Peyer's patch (tissue), 4 donors: ENCODE data around the gene SRSF9. TPM values are rescaled to one million over a fixed set of nuclear protein-coding genes. Genes with fewer than 3 reads are reported as not detected.
"Not testable (repeated sequence)": the region's sequence is repeated elsewhere in the genome, so short reads cannot be mapped to it uniquely, and the experiment has no call there.

Source experiments
- DNase-seq, 3 donors: peaks; one replicate each; pipeline ENCODE4 v3.0.0-alpha.2; 2017 to 2019
- H3K27ac ChIP-seq, 4 donors: fragments of 200-600 bp; sonication (generic); one replicate each; pipeline ENCODE4 v1.5.1; 2016 to 2019
- H3K27me3 ChIP-seq, 2 donors: fragments of 200-600 bp; sonication (generic); one replicate each; pipeline ENCODE4 v1.5.1; 2019
- H3K36me3 ChIP-seq, 3 donors: fragments of 200-600 bp; sonication (generic); one replicate each; pipeline ENCODE4 v1.5.1; 2016 to 2019
- H3K4me1 ChIP-seq, 4 donors: fragments of 200-600 bp; sonication (generic); one replicate each; pipeline ENCODE4 v1.5.1; 2016 to 2019
- H3K4me3 ChIP-seq, 4 donors: fragments of 200-600 bp; sonication (generic); 1 replicate in 3 of 4; 2 replicates in 1 of 4; pipeline ENCODE4 v1.5.1; 2016 to 2019; ENCODE audit warnings: mild to moderate bottlenecking in 1 of 4
- H3K9me3 ChIP-seq, 4 donors: fragments of 200-600 bp; sonication (generic); one replicate each; pipeline ENCODE4 v1.5.1; 2016 to 2019; ENCODE audit warnings: mild to moderate bottlenecking in 1 of 4
- POLR2A ChIP-seq, 2 donors: fragments of 450-650 bp; IDR thresholded peaks; one replicate each; pipeline ENCODE4 v1.5.1; 2017; ENCODE audit warnings: antibody characterized with exemption in 2 of 2, mild to moderate bottlenecking in 2 of 2, moderate library complexity in 2 of 2
- total RNA-seq, 4 donors: library from RNA; depleted of rRNA; stranded (reverse); fragments of >200 nt; gene quantifications; one replicate each; pipeline ENCODE4 v1.1.0, GENCODE V29; 2016
- TF ChIP-seq, protein P1 (sequence below), 6 experiments: fragments of 450-650 bp in 4 of 6; fragments of 200-600 bp in 2 of 6; sonication (generic) in 1 of 6; IDR thresholded peaks; one replicate each; pipeline ENCODE4 v1.5.1; 2017 to 2019; ENCODE audit warnings: antibody characterized with exemption in 6 of 6, mild to moderate bottlenecking in 3 of 6, moderate library complexity in 1 of 6

SRSF9 gene
- total RNA-seq, 4 donors from 2014 or later: 59.9 to 144 (median 78.1) TPM

DNA sequence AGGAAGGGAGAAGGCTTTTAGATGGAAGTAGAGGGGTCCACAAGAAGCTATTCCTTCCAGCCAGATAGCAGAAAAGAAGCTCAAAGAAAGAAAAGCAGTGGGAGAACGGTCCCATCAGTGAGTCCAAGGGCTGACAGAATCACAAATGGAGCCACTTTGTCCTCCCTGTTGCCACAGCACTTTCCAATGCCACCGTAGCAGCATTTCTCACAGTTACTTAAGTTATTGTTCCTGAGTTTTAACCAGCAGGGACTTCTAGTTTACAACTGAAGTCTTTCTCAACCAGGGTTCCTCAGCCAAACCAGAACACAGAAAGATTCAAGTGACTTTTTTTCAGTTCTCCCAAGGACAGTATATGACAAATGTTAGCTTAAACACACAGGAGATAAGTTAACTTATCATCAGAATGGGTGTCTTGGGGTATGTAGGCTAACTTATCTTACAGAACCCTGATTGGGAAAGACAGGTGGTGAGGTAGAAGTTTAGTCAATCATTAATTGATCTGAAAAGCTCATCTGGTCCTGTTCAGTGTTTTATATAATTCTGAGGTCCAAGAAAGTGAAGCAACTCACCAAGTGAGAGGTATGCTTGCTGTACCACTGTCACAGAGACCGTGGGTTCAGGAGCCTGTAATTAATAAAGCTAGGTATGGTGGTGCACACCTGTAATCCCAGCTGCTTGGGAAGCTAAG lies 16.3 kb downstream of the SRSF9 start:
- DNase-seq: no peak
- Histone ChIP-seq H3K36me3 (peaks cover 0 to 44% (median 0%) of the 10 kb centered on the region in 3 donors), H3K27me3 (no peaks in the 10 kb centered on the region), H3K4me1 (no peaks in the 10 kb centered on the region), H3K4me3 (no peak overlapping the region), H3K9me3 (no peaks in the 10 kb centered on the region), H3K27ac (no peak overlapping the region)
- TF ChIP-seq POLR2A (IDR thresholded peaks at IDR 0.05): no peak
- TF ChIP-seq, protein P1, sequence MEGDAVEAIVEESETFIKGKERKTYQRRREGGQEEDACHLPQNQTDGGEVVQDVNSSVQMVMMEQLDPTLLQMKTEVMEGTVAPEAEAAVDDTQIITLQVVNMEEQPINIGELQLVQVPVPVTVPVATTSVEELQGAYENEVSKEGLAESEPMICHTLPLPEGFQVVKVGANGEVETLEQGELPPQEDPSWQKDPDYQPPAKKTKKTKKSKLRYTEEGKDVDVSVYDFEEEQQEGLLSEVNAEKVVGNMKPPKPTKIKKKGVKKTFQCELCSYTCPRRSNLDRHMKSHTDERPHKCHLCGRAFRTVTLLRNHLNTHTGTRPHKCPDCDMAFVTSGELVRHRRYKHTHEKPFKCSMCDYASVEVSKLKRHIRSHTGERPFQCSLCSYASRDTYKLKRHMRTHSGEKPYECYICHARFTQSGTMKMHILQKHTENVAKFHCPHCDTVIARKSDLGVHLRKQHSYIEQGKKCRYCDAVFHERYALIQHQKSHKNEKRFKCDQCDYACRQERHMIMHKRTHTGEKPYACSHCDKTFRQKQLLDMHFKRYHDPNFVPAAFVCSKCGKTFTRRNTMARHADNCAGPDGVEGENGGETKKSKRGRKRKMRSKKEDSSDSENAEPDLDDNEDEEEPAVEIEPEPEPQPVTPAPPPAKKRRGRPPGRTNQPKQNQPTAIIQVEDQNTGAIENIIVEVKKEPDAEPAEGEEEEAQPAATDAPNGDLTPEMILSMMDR (IDR thresholded peaks at IDR 0.05): no peak

DNA sequence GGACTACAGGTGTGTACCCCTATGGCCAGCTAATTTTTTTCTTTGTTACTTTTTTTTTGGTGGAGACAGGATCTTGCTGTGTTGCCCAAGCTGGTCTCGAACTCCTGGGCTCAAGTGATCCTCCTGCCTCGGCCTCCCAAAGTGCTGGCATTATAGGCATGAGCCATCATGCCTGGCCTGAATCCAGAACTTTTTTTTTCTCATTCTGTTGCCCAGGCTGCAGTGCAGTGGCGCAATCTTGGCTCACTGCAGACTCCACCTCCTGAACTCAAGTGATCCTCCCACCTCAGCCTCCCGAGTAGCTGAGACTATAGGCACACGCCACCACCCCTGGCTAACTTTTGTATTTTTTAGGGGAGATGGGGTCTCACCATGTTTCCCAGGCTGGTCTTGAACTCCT lies 17.0 kb downstream of the SRSF9 start:
- H3K4me1 ChIP-seq, H3K4me3 ChIP-seq, H3K27me3 ChIP-seq, H3K9me3 ChIP-seq, H3K27ac ChIP-seq, DNase-seq: not testable (repeated sequence)
- peaks cover 0 to 38% (median 0%) of the 10 kb centered on the region in 3 donors for H3K36me3 ChIP-seq

DNA sequence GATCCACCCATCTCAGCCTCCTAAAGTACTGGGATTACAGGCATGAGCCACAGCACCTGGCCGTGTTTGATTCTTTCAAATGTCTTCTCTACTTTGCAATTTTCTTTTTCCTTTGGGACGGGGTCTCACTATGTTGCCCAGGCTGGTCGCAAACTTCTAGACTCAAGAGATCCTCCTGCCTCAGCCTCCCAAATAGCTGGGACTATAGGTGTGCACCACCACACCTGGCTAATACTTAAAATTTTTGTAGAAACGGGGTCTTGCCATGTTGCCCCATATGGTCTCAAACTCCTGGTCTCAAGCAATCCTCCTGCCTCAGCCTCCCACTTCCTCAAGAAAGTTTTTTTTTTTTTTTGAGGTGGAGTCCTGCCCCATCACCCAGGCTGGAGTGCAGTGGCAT lies 21.6 kb downstream of the SRSF9 start:
- H3K4me1 ChIP-seq: peaks cover 0 to 20% (median 10%) of the 10 kb centered on the region in 4 donors
- H3K27me3 ChIP-seq: no peaks in the 10 kb centered on the region
- no peak overlapping the region for H3K4me3 ChIP-seq
- TF ChIP-seq, protein P1 (IDR thresholded peaks at IDR 0.05): no peak
- TF ChIP-seq POLR2A (IDR thresholded peaks at IDR 0.05): no peak
- H3K36me3 ChIP-seq: peaks cover 0 to 30% (median 0%) of the 10 kb centered on the region in 3 donors
- no peaks in the 10 kb centered on the region for H3K9me3 ChIP-seq
- H3K27ac ChIP-seq: no peak overlapping the region
- DNase-seq: no peak

DNA sequence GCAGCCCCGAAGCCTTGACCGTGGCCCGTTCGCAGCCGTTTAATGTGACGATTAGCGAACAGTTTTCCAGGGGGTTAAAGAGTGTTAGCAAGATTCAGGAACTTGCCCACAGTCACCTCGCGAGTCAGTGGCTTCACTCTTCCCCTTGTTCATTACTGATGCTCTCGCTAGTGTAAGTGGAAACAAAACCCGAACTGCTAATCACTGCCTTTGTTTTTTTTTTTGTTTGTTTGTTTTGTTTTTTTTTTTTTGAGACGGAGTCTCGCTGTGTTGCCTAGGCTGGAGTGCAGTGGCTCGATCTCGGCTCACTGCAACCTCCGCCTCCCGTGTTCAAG lies 22.7 kb downstream of the SRSF9 start:
- Histone ChIP-seq H3K36me3 (peaks cover 0 to 40% (median 0%) of the 10 kb centered on the region in 3 donors), H3K27ac (peak overlapping the region; percentile 87 to 91 (median 90)), H3K4me3 (peak overlapping the region; percentile 64 to 92 (median 89)), H3K4me1 (peaks cover 0 to 20% (median 10%) of the 10 kb centered on the region in 4 donors)
- H3K27me3 ChIP-seq, H3K9me3 ChIP-seq: not testable (repeated sequence)
- peak in 1 of 3 donors; percentile 18 for DNase-seq

DNA sequence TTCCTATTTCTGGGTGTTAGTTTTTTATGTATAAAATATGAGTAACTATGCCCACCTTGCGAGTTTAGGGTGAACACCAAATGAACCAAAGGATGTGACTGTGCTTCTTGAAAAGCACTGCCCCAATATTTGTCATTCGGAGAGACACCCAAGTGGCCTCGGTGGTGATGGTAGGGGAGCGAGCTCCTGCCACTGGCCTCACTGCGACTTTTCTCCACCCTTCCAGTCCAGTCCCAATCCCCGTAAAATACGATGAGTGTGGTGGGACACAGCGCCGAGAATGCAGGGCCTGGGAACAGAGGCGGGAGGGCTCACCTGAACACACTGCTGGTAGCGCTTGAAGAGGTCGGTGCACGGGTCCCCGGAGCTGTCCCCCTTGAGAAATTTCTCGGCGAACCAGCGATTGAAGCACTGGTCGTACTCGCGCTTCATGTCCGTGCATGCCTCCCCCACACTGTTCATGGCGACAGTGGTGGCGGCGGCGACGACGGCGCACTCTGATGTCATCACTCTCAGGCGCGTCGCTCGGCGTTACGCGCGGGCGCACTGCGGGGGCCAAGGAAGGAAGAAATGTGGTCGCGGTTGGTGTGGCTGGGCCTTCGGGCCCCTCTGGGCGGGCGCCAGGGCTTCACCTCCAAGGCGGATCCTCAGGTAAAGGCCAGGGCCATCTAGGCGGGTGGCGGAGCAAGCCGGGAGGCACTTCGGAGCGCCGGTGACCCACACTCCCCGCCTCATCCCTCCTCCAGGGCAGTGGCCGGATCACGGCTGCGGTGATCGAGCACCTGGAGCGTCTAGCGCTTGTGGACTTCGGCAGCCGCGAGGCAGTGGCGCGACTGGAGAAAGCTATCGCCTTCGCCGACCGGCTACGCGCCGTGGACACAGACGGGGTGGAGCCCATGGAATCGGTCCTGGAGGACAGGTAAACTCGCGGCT lies 23.4 kb downstream of the SRSF9 start, which contains the start of the genes GATC and TRIAP1:
GATC (plus strand) TSS at position 534 of the 933 bp plus-strand sequence; CDS start at position 571, 37 bp downstream.
TRIAP1 (minus strand) TSS at position 474 of the 933 bp plus-strand sequence; CDS start at position 462, 12 bp downstream.
- Histone ChIP-seq H3K4me3 (peak within 1 kb of the TSS; percentile 64 to 92 (median 89)), H3K9me3 (no peaks in the 10 kb centered on the region), H3K27ac (peak within 1 kb of the TSS; percentile 87 to 91 (median 90)), H3K36me3 (peaks cover 0 to 45% (median 0%) of the 10 kb centered on the region in 3 donors), H3K4me1 (peaks cover 0 to 20% (median 10%) of the 10 kb centered on the region in 4 donors), H3K27me3 (no peaks in the 10 kb centered on the region)
- peak; percentile 68 to 73 for TF ChIP-seq POLR2A (IDR thresholded peaks at IDR 0.05)
- TF ChIP-seq, protein P1 (IDR thresholded peaks at IDR 0.05): peak in 1 of 6 experiments; percentile 23
- DNase-seq: peak; percentile 79 to 93 (median 91)

DNA sequence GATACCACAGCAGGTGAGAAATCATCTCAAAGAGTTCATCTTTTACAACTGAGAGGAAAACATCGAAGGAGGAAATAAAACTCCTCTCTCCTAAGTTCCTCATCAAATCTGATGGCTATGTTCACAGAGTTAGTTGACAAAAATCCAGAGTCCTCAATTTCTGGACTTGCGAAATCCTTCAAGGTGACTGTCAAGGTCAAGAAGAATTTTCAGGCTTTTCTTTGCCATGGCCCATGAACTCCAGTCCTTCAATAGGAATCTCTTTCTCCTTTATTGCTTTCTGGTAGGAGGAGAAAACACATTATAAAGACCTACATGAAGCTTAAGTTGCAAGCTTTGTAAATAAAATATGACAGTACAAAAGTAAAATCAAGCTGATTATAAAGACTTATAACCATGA lies 24.9 kb downstream of the SRSF9 start:
- TF ChIP-seq, protein P1 (IDR thresholded peaks at IDR 0.05): no peak
- no peak for TF ChIP-seq POLR2A (IDR thresholded peaks at IDR 0.05)
- Histone ChIP-seq H3K27me3 (no peaks in the 10 kb centered on the region), H3K36me3 (peaks cover 0 to 56% (median 0%) of the 10 kb centered on the region in 3 donors), H3K9me3 (no peaks in the 10 kb centered on the region), H3K4me1 (peaks cover 0 to 24% (median 11%) of the 10 kb centered on the region in 4 donors), H3K4me3 (no peak overlapping the region), H3K27ac (no peak overlapping the region)
- DNase-seq: no peak
